OCI-LY3 (cell line): ENCODE data around the gene ARID5B.

Experiments
- CTCF ChIP-seq: fragments of 200-600, 300-600 bp; sonication (generic); IDR thresholded peaks from 2 replicates; pipeline ENCODE4 v1.5.1; 2014; ENCODE audit warnings: antibody characterized with exemption, low read length, low read depth
- EZH2phosphoT487 ChIP-seq: fragments of 200-600 bp; shearing (Covaris generic); IDR thresholded peaks from 2 replicates; pipeline ENCODE4 v1.6.1; 2018; ENCODE audit warnings: antibody characterized with exemption, mixed run types, low read depth

GRCh38 chr10:62029401-62029800 is 127.9 kb downstream of the ARID5B start:
- TF ChIP-seq CTCF: no peak
- no peak for TF ChIP-seq EZH2phosphoT487
